GM23338 (cell line): Measurements from ENCODE around the gene RER1. TPM values are rescaled to one million over a fixed set of nuclear protein-coding genes. Genes with fewer than 3 reads are reported as not detected.

Experiments used
- ATAC-seq: fragments of 200-7000 bp; cut with Tn5 transposase; 3 replicates; pipeline ENCODE4 v1.9.1; 2020
- DNase-seq: peaks from one replicate; pipeline ENCODE4 v3.0.0-alpha.2; 2015; ENCODE audit warnings: low spot score
- H2AFZ ChIP-seq: fragments of 200-600 bp; sonication (generic); 2 replicates; pipeline ENCODE4 v1.8.0; 2016; ENCODE audit warnings: antibody characterized with exemption, mild to moderate bottlenecking, moderate library complexity
- H3F3A ChIP-seq: fragments of 200-600 bp; sonication (generic); replicated peaks from 2 replicates; pipeline ENCODE4 v1.8.0; 2017; ENCODE audit warnings: antibody characterized with exemption, mixed run types, low read depth
- H3K27ac ChIP-seq: fragments of 200-600 bp; sonication (generic); 2 replicates; pipeline ENCODE4 v1.6.1; 2016; ENCODE audit warnings: low read depth
- H3K27me3 ChIP-seq: fragments of 200-600 bp; sonication (generic); 2 replicates; pipeline ENCODE4 v1.8.0; 2016; ENCODE audit warnings: mild to moderate bottlenecking, mixed run types, moderate library complexity; ENCODE audit not compliant: insufficient read depth
- H3K36me3 ChIP-seq: fragments of 200-600 bp; sonication (generic); 2 replicates; pipeline ENCODE4 v1.8.0; 2016; ENCODE audit warnings: mild to moderate bottlenecking; ENCODE audit not compliant: insufficient read depth
- H3K4me1 ChIP-seq: fragments of 200-600 bp; sonication (generic); 2 replicates; pipeline ENCODE4 v1.8.0; 2016; ENCODE audit warnings: mild to moderate bottlenecking, moderate library complexity; ENCODE audit not compliant: insufficient read depth
- H3K4me2 ChIP-seq: fragments of 200-600 bp; sonication (generic); 2 replicates; pipeline ENCODE4 v1.7.1; 2017; ENCODE audit warnings: mixed run types
- H3K4me3 ChIP-seq: fragments of 200-600 bp; sonication (generic); 2 replicates; pipeline ENCODE4 v1.6.1; 2016; ENCODE audit warnings: mixed run types
- H3K79me2 ChIP-seq: fragments of 200-600 bp; sonication (generic); replicated peaks from 2 replicates; pipeline ENCODE4 v1.8.0; 2017; ENCODE audit warnings: mild to moderate bottlenecking; ENCODE audit not compliant: insufficient read depth
- H3K9me2 ChIP-seq: fragments of 200-600 bp; sonication (generic); 2 replicates; pipeline ENCODE4 v1.8.0; 2017; ENCODE audit not compliant: insufficient read depth
- H4K20me1 ChIP-seq: fragments of 200-600 bp; sonication (generic); replicated peaks from 2 replicates; pipeline ENCODE4 v1.8.0; 2017; ENCODE audit warnings: mild to moderate bottlenecking; ENCODE audit not compliant: insufficient read depth
- H3K27ac Mint-ChIP-seq: 2 replicates; pipeline ENCODE4 v1.8.0; 2020; ENCODE audit warnings: inconsistent platforms, mild to moderate bottlenecking, moderate library complexity, mixed read lengths
- H3K27me3 Mint-ChIP-seq: 3 replicates; pipeline ENCODE4 v1.8.0; 2022; ENCODE audit warnings: low read depth, mild to moderate bottlenecking, moderate library complexity, mixed read lengths, inconsistent platforms; ENCODE audit not compliant: insufficient read depth, poor library complexity
- H3K36me3 Mint-ChIP-seq: 3 replicates; pipeline ENCODE4 v1.8.0; 2021; ENCODE audit warnings: low read depth, mild to moderate bottlenecking, inconsistent platforms, moderate library complexity, mixed read lengths
- H3K4me1 Mint-ChIP-seq: 3 replicates; pipeline ENCODE4 v1.8.0; 2020; ENCODE audit warnings: mild to moderate bottlenecking, inconsistent platforms, mixed read lengths
- H3K4me3 Mint-ChIP-seq: 3 replicates; pipeline ENCODE4 v1.8.0; 2021; ENCODE audit warnings: moderate library complexity, mild to moderate bottlenecking, inconsistent platforms, mixed read lengths
- H3K9me3 Mint-ChIP-seq: 3 replicates; pipeline ENCODE4 v1.8.0; 2020; ENCODE audit warnings: moderate library complexity, mild to moderate bottlenecking, inconsistent platforms, mixed read lengths
- CREB1 ChIP-seq: fragments of 250-450 bp; sonication (Bioruptor Pico); IDR thresholded peaks from 2 replicates; pipeline ENCODE4 v1.5.0; 2020; ENCODE audit warnings: low read depth, mild to moderate bottlenecking, moderate library complexity
- ETS1 ChIP-seq: IDR thresholded peaks from 2 replicates; pipeline ENCODE4 v1.6.1; 2016; ENCODE audit warnings: antibody characterized with exemption
- EZH2 ChIP-seq: fragments of 200-600 bp; sonication (generic); IDR thresholded peaks from one replicate; pipeline ENCODE4 v1.8.0; 2017; ENCODE audit warnings: antibody characterized with exemption, mild to moderate bottlenecking, low read depth; ENCODE audit not compliant: unreplicated experiment
- EZH2phosphoT487 ChIP-seq: fragments of 200-600 bp; sonication (generic); IDR thresholded peaks from one replicate; pipeline ENCODE4 v1.8.1; 2018; ENCODE audit warnings: antibody characterized with exemption; ENCODE audit not compliant: unreplicated experiment
- JUNB ChIP-seq: IDR thresholded peaks from one replicate; pipeline ENCODE4 v1.6.1; 2016; ENCODE audit warnings: antibody characterized with exemption; ENCODE audit not compliant: unreplicated experiment
- NANOG ChIP-seq: IDR thresholded peaks from 2 replicates; pipeline ENCODE4 v1.6.1; 2016; ENCODE audit warnings: antibody characterized with exemption, borderline replicate concordance
- POLR2AphosphoS5 ChIP-seq: IDR thresholded peaks from 2 replicates; pipeline ENCODE4 v1.6.1; 2016; ENCODE audit warnings: antibody characterized with exemption, low read depth
- REST ChIP-seq: IDR thresholded peaks from one replicate; pipeline ENCODE4 v1.6.1; 2018; ENCODE audit warnings: antibody characterized with exemption; ENCODE audit not compliant: unreplicated experiment
- STAT1 ChIP-seq: IDR thresholded peaks from one replicate; pipeline ENCODE4 v1.6.1; 2016; ENCODE audit warnings: antibody characterized with exemption; ENCODE audit not compliant: unreplicated experiment
- ZNF114 ChIP-seq: fragments of 250-450 bp; sonication (Bioruptor Pico); IDR thresholded peaks from 2 replicates; pipeline ENCODE4 v1.5.0; 2020; ENCODE audit warnings: mild to moderate bottlenecking, moderate library complexity
- ZNF331 ChIP-seq: fragments of 250-450 bp; sonication (Bioruptor Pico); IDR thresholded peaks from 2 replicates; pipeline ENCODE4 v1.5.0; 2020; ENCODE audit warnings: low read depth, mild to moderate bottlenecking, moderate library complexity
- ZNF462 ChIP-seq: fragments of 250-450 bp; sonication (Bioruptor Pico); IDR thresholded peaks from 2 replicates; pipeline ENCODE4 v1.5.0; 2020; ENCODE audit warnings: mild to moderate bottlenecking, moderate library complexity
- polyA plus RNA-seq: library from polyadenylated mRNA; unstranded; fragments of >200 nt; fragmentation: Nextera tagmentation; extraction: Ambion mirVana; gene quantifications from 2 replicates; pipeline ENCODE4 v1.2.1, GENCODE V29; 2016
- total RNA-seq: library from RNA; depleted of rRNA; stranded (reverse); fragments of >200 nt; shearing (Covaris generic); gene quantifications from 2 replicates; pipeline ENCODE4 v1.2.3, GENCODE V29; 2014
- TF ChIP-seq, protein P1 (sequence below), 2 experiments: fragments of 200-600 bp in 1 of 2; sonication (generic) in 1 of 2; conservative IDR thresholded peaks; 2 replicates each; pipeline versions ENCODE4 v1.5.1 to v1.6.1; 2016 to 2017; ENCODE audit warnings: antibody characterized with exemption in 2 of 2, low read depth in 2 of 2, mild to moderate bottlenecking in 2 of 2, moderate library complexity in 1 of 2

The RER1 gene
- total and polyA plus RNA-seq, 2 experiments from 2014 or later: 58.4 to 99.5 TPM

- no peaks in the 10 kb centered on the region for H3K36me3 ChIP-seq
- no peaks in the 10 kb centered on the region for H4K20me1 ChIP-seq
- no peak overlapping the region for H3K27ac Mint-ChIP-seq
- H3K9me2 ChIP-seq: no peaks in the 10 kb centered on the region
- H3K9me3 Mint-ChIP-seq: peaks cover 3% of the 10 kb centered on the region; the same call in 1 of the 3 replicates
- no peak overlapping the region for H2AFZ ChIP-seq
- no peaks in the 10 kb centered on the region for H3K4me1 Mint-ChIP-seq
- no peak overlapping the region for H3K4me3 ChIP-seq
- peaks cover 2% of the 10 kb centered on the region for H3K27me3 Mint-ChIP-seq
- TF ChIP-seq, protein P1, sequence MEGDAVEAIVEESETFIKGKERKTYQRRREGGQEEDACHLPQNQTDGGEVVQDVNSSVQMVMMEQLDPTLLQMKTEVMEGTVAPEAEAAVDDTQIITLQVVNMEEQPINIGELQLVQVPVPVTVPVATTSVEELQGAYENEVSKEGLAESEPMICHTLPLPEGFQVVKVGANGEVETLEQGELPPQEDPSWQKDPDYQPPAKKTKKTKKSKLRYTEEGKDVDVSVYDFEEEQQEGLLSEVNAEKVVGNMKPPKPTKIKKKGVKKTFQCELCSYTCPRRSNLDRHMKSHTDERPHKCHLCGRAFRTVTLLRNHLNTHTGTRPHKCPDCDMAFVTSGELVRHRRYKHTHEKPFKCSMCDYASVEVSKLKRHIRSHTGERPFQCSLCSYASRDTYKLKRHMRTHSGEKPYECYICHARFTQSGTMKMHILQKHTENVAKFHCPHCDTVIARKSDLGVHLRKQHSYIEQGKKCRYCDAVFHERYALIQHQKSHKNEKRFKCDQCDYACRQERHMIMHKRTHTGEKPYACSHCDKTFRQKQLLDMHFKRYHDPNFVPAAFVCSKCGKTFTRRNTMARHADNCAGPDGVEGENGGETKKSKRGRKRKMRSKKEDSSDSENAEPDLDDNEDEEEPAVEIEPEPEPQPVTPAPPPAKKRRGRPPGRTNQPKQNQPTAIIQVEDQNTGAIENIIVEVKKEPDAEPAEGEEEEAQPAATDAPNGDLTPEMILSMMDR (conservative IDR thresholded peaks at IDR 0.05; ENCODE audit: low read depth in 2 of 2): no peak
- TF ChIP-seq NANOG: no peak
- no peak for TF ChIP-seq REST
- no peak for TF ChIP-seq STAT1
- TF ChIP-seq EZH2phosphoT487: no peak
- TF ChIP-seq ZNF114 (CRISPR knock-in tag): no peak
- TF ChIP-seq ETS1: no peak
- no peak for TF ChIP-seq ZNF462
- TF ChIP-seq JUNB: no peak
- no peak for TF ChIP-seq EZH2
- TF ChIP-seq CREB1 (CRISPR knock-in tag): no peak
- TF ChIP-seq ZNF331 (CRISPR knock-in tag): no peak
- TF ChIP-seq POLR2AphosphoS5: no peak
- DNase-seq (no peak), ATAC-seq (no peak)
- H3K79me2 ChIP-seq: no peaks in the 10 kb centered on the region
- H3K4me2 ChIP-seq: no peak overlapping the region
- H3K4me1 ChIP-seq: no peaks in the 10 kb centered on the region
- H3K27ac ChIP-seq: no peak overlapping the region
- H3K36me3 Mint-ChIP-seq: peaks cover 10% of the 10 kb centered on the region; the same call in 2 of the 3 replicates
- H3F3A ChIP-seq: no peaks in the 10 kb centered on the region
- H3K4me3 Mint-ChIP-seq: no peak overlapping the region
- no peaks in the 10 kb centered on the region for H3K27me3 ChIP-seq
Measured at GRCh38 chr1:2372551-2373490, 18.8 kb upstream of the RER1 start.
